Neural cell (in vitro differentiated cells): ENCODE measurements around the gene ELN. TPM values are rescaled to one million over a fixed set of nuclear protein-coding genes. Genes with fewer than 3 reads are reported as not detected.

Experiments used
- H2AFZ ChIP-seq: fragments of 200-600, 300-800 bp; sonication (generic), shearing (Covaris generic); 2 replicates; pipeline ENCODE4 v1.6.0; 2014; ENCODE audit warnings: low read depth, mild to moderate bottlenecking, antibody characterized with exemption, low read length, moderate library complexity
- H3F3A ChIP-seq: fragments of 200-600 bp; shearing (Covaris generic); 2 replicates; pipeline ENCODE4 v1.6.1; 2016; ENCODE audit warnings: mild to moderate bottlenecking, moderate library complexity, mixed read lengths, antibody characterized with exemption, low read length; ENCODE audit not compliant: insufficient read depth, poor library complexity, severe bottlenecking
- H3K27ac ChIP-seq: fragments of 200-600, 300-800 bp; sonication (generic), shearing (Covaris generic); 2 replicates; pipeline ENCODE4 v1.5.1; 2014; ENCODE audit warnings: mild to moderate bottlenecking, low read length, moderate library complexity
- H3K27me3 ChIP-seq: fragments of 300-800, 200-600 bp; sonication (generic), shearing (Covaris generic); 2 replicates; pipeline ENCODE4 v1.6.0; 2014; ENCODE audit warnings: mild to moderate bottlenecking, low read depth, low read length, moderate library complexity; ENCODE audit not compliant: insufficient read depth
- H3K36me3 ChIP-seq: fragments of 300-800, 200-600 bp; sonication (generic), shearing (Covaris generic); 2 replicates; pipeline ENCODE4 v1.5.1; 2014; ENCODE audit warnings: mild to moderate bottlenecking, antibody characterized with exemption, low read length, moderate library complexity; ENCODE audit not compliant: insufficient read depth
- H3K4me2 ChIP-seq: fragments of 300-800, 200-600 bp; sonication (generic), shearing (Covaris generic); 2 replicates; pipeline ENCODE4 v1.6.0; 2014; ENCODE audit warnings: mild to moderate bottlenecking, low read length
- H3K4me3 ChIP-seq: fragments of 300-800, 200-600 bp; sonication (generic), shearing (Covaris generic); 2 replicates; pipeline ENCODE4 v1.5.1; 2014; ENCODE audit warnings: mild to moderate bottlenecking, low read length, moderate library complexity
- H3K79me2 ChIP-seq: fragments of 200-600 bp; shearing (Covaris generic); replicated peaks from 2 replicates; pipeline ENCODE4 v1.6.0; 2014; ENCODE audit warnings: mild to moderate bottlenecking, low read length, moderate library complexity; ENCODE audit not compliant: insufficient read depth
- H3K9ac ChIP-seq: fragments of 300-800, 200-600 bp; sonication (generic), shearing (Covaris generic); 2 replicates; pipeline ENCODE4 v1.6.1; 2016; ENCODE audit warnings: mild to moderate bottlenecking, low read length, mixed read lengths
- H3K9me2 ChIP-seq: fragments of 200-600 bp; shearing (Covaris generic); 2 replicates; pipeline ENCODE4 v1.6.1; 2016; ENCODE audit warnings: mild to moderate bottlenecking, low read length, mixed read lengths; ENCODE audit not compliant: insufficient read depth
- H3K9me3 ChIP-seq: fragments of 200-600, 300-800 bp; sonication (generic), shearing (Covaris generic); 2 replicates; pipeline ENCODE4 v1.6.1; 2016; ENCODE audit warnings: mild to moderate bottlenecking, mixed run types, low read length, moderate library complexity, mixed read lengths
- H4K20me1 ChIP-seq: fragments of 200-600 bp; shearing (Covaris generic); 2 replicates; pipeline ENCODE4 v1.6.1; 2016; ENCODE audit warnings: mild to moderate bottlenecking, mixed run types; ENCODE audit not compliant: insufficient read depth
- CTCF ChIP-seq: fragments of 450-650 bp; IDR thresholded peaks from 2 replicates; pipeline ENCODE4 v1.5.1; 2014; ENCODE audit warnings: antibody characterized with exemption, mild to moderate bottlenecking, moderate library complexity; ENCODE audit not compliant: poor library complexity, severe bottlenecking
- EP300 ChIP-seq: fragments of 450-650 bp; conservative IDR thresholded peaks from 2 replicates; pipeline ENCODE4 v1.6.1; 2014; ENCODE audit warnings: antibody characterized with exemption, mild to moderate bottlenecking, moderate library complexity; ENCODE audit not compliant: poor library complexity, severe bottlenecking
- EZH2 ChIP-seq: fragments of 200-600, 300-800 bp; shearing (Covaris generic), sonication (generic); IDR thresholded peaks from 2 replicates; pipeline ENCODE4 v1.6.1; 2014; ENCODE audit warnings: antibody characterized with exemption, low read length, borderline replicate concordance, mild to moderate bottlenecking; ENCODE audit not compliant: insufficient read depth, poor library complexity, severe bottlenecking
- MXI1 ChIP-seq: fragments of 450-650 bp; conservative IDR thresholded peaks from 2 replicates; pipeline ENCODE4 v1.6.1; 2014; ENCODE audit warnings: antibody characterized with exemption, mild to moderate bottlenecking; ENCODE audit not compliant: poor library complexity, severe bottlenecking
- POLR2AphosphoS5 ChIP-seq: IDR thresholded peaks from 2 replicates; pipeline ENCODE4 v1.6.1; 2012
- RAD21 ChIP-seq: fragments of 450-650 bp; conservative IDR thresholded peaks from 2 replicates; pipeline ENCODE4 v1.6.1; 2014; ENCODE audit warnings: antibody characterized with exemption, mild to moderate bottlenecking, moderate library complexity
- REST ChIP-seq: IDR thresholded peaks from 2 replicates; pipeline ENCODE4 v1.6.1; 2012; ENCODE audit warnings: borderline replicate concordance
- SMC3 ChIP-seq: fragments of 450-650 bp; conservative IDR thresholded peaks from 2 replicates; pipeline ENCODE4 v1.6.1; 2014; ENCODE audit warnings: antibody characterized with exemption, mild to moderate bottlenecking, moderate library complexity; ENCODE audit not compliant: poor library complexity
- TAF1 ChIP-seq: IDR thresholded peaks from 2 replicates; pipeline ENCODE4 v1.6.1; 2012; ENCODE audit warnings: low read depth
- polyA plus RNA-seq: library from polyadenylated mRNA; depleted of rRNA; stranded (reverse); fragments of >200 nt; gene quantifications from 2 replicates; pipeline ENCODE4 v1.2.3, GENCODE V29; 2014

The ELN gene
- polyA plus RNA-seq, 1 donor from 2014 or later: not detected

GRCh38 chr7:73983437-73984164 is 44.4 kb upstream of the ELN start:
- Histone ChIP-seq H3K36me3 (no peaks in the 10 kb centered on the region), H3K9me3 (no peaks in the 10 kb centered on the region), H4K20me1 (no peaks in the 10 kb centered on the region), H3K9me2 (no peaks in the 10 kb centered on the region), H3K27ac (no peak overlapping the region), H3K4me3 (no peak overlapping the region), H3F3A (no peaks in the 10 kb centered on the region), H3K27me3 (no peaks in the 10 kb centered on the region), H2AFZ (no peak overlapping the region), H3K79me2 (no peaks in the 10 kb centered on the region), H3K4me2 (no peak overlapping the region), H3K9ac (no peak overlapping the region)
- TF ChIP-seq RAD21: no peak
- no peak for TF ChIP-seq REST
- TF ChIP-seq POLR2AphosphoS5: no peak
- TF ChIP-seq MXI1: no peak
- no peak for TF ChIP-seq SMC3
- no peak for TF ChIP-seq EP300
- TF ChIP-seq EZH2: no peak
- TF ChIP-seq CTCF: no peak
- TF ChIP-seq TAF1: no peak

- Histone ChIP-seq H3K27ac (no peak overlapping the region), H3K27me3 (no peaks in the 10 kb centered on the region), H3K9me2 (no peaks in the 10 kb centered on the region), H3K4me2 (no peak overlapping the region), H4K20me1 (no peaks in the 10 kb centered on the region), H3F3A (no peaks in the 10 kb centered on the region), H3K4me3 (no peak overlapping the region), H2AFZ (no peak overlapping the region), H3K36me3 (no peaks in the 10 kb centered on the region), H3K9ac (no peak overlapping the region), H3K9me3 (no peaks in the 10 kb centered on the region), H3K79me2 (no peaks in the 10 kb centered on the region)
- TF ChIP-seq EP300 (no peak), REST (no peak), SMC3 (no peak), POLR2AphosphoS5 (no peak), MXI1 (no peak), RAD21 (no peak), CTCF (no peak), EZH2 (no peak), TAF1 (no peak)
Measured at GRCh38 chr7:73984481-73985205, 43.3 kb upstream of the ELN start.
